HepG2 (cell line): Measurements from ENCODE around the gene KCNK2. TPM values are rescaled to one million over a fixed set of nuclear protein-coding genes. Genes with fewer than 3 reads are reported as not detected.

Experiments
- ATAC-seq: fragments of 200-7000 bp; cut with Tn5 transposase; 3 replicates; pipeline ENCODE4 v1.9.1; 2020; ENCODE audit warnings: mild to moderate bottlenecking, moderate library complexity
- BruUV-seq: library from RNA; stranded (reverse); fragments of 400-500 nt; replicated peaks from 2 replicates; lab custom pipeline; 2021; lab: Mats Ljungman, UMichigan
- CTCF ChIA-PET: fragments of 300-600 bp; formaldehyde crosslinking; extraction: SDS; loops from one replicate; lab custom pipeline; 2021; ENCODE audit warnings: low total read pairs, inconsistent platforms, low intra/inter-chr PET ratio; lab: Yijun Ruan, JAX
- POLR2A ChIA-PET: fragments of 350-600 bp; sonication (Branson Sonifier 250); formaldehyde crosslinking; loops from one replicate; lab custom pipeline; 2020; ENCODE audit warnings: antibody characterized with exemption, inconsistent platforms; lab: Yijun Ruan, JAX
- DNase-seq: peaks from one replicate; pipeline ENCODE4 v3.0.0-alpha.2; 2015; ENCODE audit warnings: low spot score
- FAIRE-seq: peaks from 3 replicates; lab custom pipeline; 2011; peaks lifted over from hg19 to GRCh38; lab: Jason Lieb, UNC
- H2AFZ ChIP-seq: one replicate; pipeline ENCODE4 v1.6.1; 2011; ENCODE audit warnings: low read length, inconsistent platforms
- H3K27ac ChIP-seq: fragments of 300-600 bp; 3 replicates; pipeline ENCODE4 v1.8.0; 2011; ENCODE audit warnings: mixed run types, mild to moderate bottlenecking, mixed read lengths, low read length, inconsistent platforms; ENCODE audit not compliant: insufficient read depth; ENCODE audit errors: extremely low read length
- H3K27me3 ChIP-seq, 2 experiments: fragments of 200-600 bp in 1 of 2; 2 replicates in 1 of 2; 3 replicates in 1 of 2; pipeline versions ENCODE4 v1.6.0 to v1.8.0; 2011; ENCODE audit warnings: low read length in 2 of 2, mild to moderate bottlenecking in 2 of 2, moderate library complexity in 2 of 2, inconsistent platforms in 1 of 2; ENCODE audit not compliant: insufficient read depth in 2 of 2, control insufficient read depth in 1 of 2
- H3K36me3 ChIP-seq, 2 experiments: fragments of 200-600 bp in 1 of 2; replicated peaks in 1 of 2; 2 replicates in 1 of 2; 3 replicates in 1 of 2; pipeline versions ENCODE4 v1.5.1 to v1.8.0; 2011; ENCODE audit warnings: low read length in 2 of 2, inconsistent platforms in 1 of 2; ENCODE audit not compliant: insufficient read depth in 2 of 2, control insufficient read depth in 1 of 2
- H3K4me1 ChIP-seq: 2 replicates; pipeline ENCODE4 v1.5.1; 2012; ENCODE audit warnings: low read length, inconsistent platforms; ENCODE audit not compliant: insufficient read depth
- H3K4me2 ChIP-seq: 2 replicates; pipeline ENCODE4 v1.6.0; 2011; ENCODE audit warnings: low read depth, low read length, inconsistent platforms
- H3K4me3 ChIP-seq, 3 experiments: fragments of 200-600 bp in 1 of 3; sonication (generic), shearing (Covaris generic) in 1 of 3; replicated peaks in 1 of 3; 2 replicates each; pipeline ENCODE4 v1.5.1; 2011 to 2016; ENCODE audit warnings: low read length in 3 of 3, inconsistent platforms in 2 of 3, low read depth in 2 of 3, mild to moderate bottlenecking in 2 of 3, control low read depth in 1 of 3, mixed read lengths in 1 of 3; ENCODE audit not compliant: insufficient read depth in 1 of 3
- H3K79me2 ChIP-seq: one replicate; pipeline ENCODE4 v1.6.1; 2011; ENCODE audit warnings: low read length, inconsistent platforms; ENCODE audit not compliant: insufficient read depth
- H3K9ac ChIP-seq: 2 replicates; pipeline ENCODE4 v1.6.0; 2011; ENCODE audit warnings: mild to moderate bottlenecking, low read depth, low read length, inconsistent platforms; ENCODE audit not compliant: insufficient read depth
- H3K9me3 ChIP-seq: 2 replicates; pipeline ENCODE4 v1.5.1; 2012; ENCODE audit warnings: mild to moderate bottlenecking, low read length
- H4K20me1 ChIP-seq: 2 replicates; pipeline ENCODE4 v1.6.0; 2011; ENCODE audit warnings: inconsistent platforms, mild to moderate bottlenecking, low read length, moderate library complexity; ENCODE audit not compliant: insufficient read depth
- ATF1 ChIP-seq: IDR thresholded peaks from 2 replicates; pipeline ENCODE4 v1.6.1; 2016; ENCODE audit warnings: mild to moderate bottlenecking, control low read depth
- FOXK2 ChIP-seq: fragments of 450-650 bp; IDR thresholded peaks from 2 replicates; pipeline ENCODE4 v1.6.1; 2016
- HNRNPH1 ChIP-seq: fragments of 200-400 bp; formaldehyde crosslinking; optimal IDR thresholded peaks from 2 replicates; pipeline ENCODE3; 2017; ENCODE audit warnings: mild to moderate bottlenecking, low read depth, low read length
- HNRNPUL1 ChIP-seq: fragments of 200-400 bp; formaldehyde crosslinking; IDR thresholded peaks from 2 replicates; pipeline ENCODE4 v1.6.1; 2017; ENCODE audit warnings: low read depth, mild to moderate bottlenecking, low read length, moderate library complexity
- NFE2 ChIP-seq: sonication (generic); formaldehyde crosslinking; IDR thresholded peaks from 2 replicates; pipeline ENCODE4 v1.4.0; 2020; ENCODE audit warnings: missing genetic modification reagents
- NFE2L2 ChIP-seq: fragments of 150-350 bp; IDR thresholded peaks from 2 replicates; pipeline ENCODE4 v1.6.1; 2014; ENCODE audit warnings: low read length
- RXRB ChIP-seq: IDR thresholded peaks from 2 replicates; pipeline ENCODE4 v1.6.1; 2016; ENCODE audit warnings: borderline replicate concordance, missing genetic modification reagents, missing compliant biosample characterization
- SYNCRIP ChIP-seq: fragments of 200-400 bp; formaldehyde crosslinking; IDR thresholded peaks from 2 replicates; pipeline ENCODE4 v1.6.1; 2018; ENCODE audit warnings: mild to moderate bottlenecking, low read depth, low read length; ENCODE audit not compliant: insufficient read depth
- ZBTB21 ChIP-seq: sonication (generic); formaldehyde crosslinking; IDR thresholded peaks from 2 replicates; pipeline ENCODE4 v1.4.0; 2020; ENCODE audit warnings: missing genetic modification reagents
- ZBTB39 ChIP-seq: sonication (generic); formaldehyde crosslinking; IDR thresholded peaks from 2 replicates; pipeline ENCODE4 v1.5.0; 2020; ENCODE audit warnings: missing genetic modification reagents
- ZBTB4 ChIP-seq: sonication (generic); formaldehyde crosslinking; IDR thresholded peaks from 2 replicates; pipeline ENCODE4 v1.4.0; 2020; ENCODE audit warnings: missing genetic modification reagents, mild to moderate bottlenecking, borderline replicate concordance
- ZFP41 ChIP-seq: sonication (generic); formaldehyde crosslinking; IDR thresholded peaks from 2 replicates; pipeline ENCODE4 v1.4.0; 2020; ENCODE audit warnings: mild to moderate bottlenecking, missing genetic modification reagents, borderline replicate concordance
- ZMYM3 ChIP-seq: sonication (generic); formaldehyde crosslinking; IDR thresholded peaks from 2 replicates; pipeline ENCODE4 v1.5.1; 2020; ENCODE audit warnings: mild to moderate bottlenecking, missing genetic modification reagents
- ZNF207 ChIP-seq: fragments of 450-650 bp; IDR thresholded peaks from 2 replicates; pipeline ENCODE4 v1.6.1; 2016; ENCODE audit warnings: antibody characterized with exemption, borderline replicate concordance
- ZNF501 ChIP-seq: sonication (generic); formaldehyde crosslinking; IDR thresholded peaks from 2 replicates; pipeline ENCODE4 v1.5.1; 2020; ENCODE audit warnings: mild to moderate bottlenecking, moderate library complexity, missing genetic modification reagents
- WGBS: methylation state at CpG from one replicate; pipeline ENCODE4 v1.1.6; 2017; ENCODE audit warnings: low lambda C conversion rate; 5-methylcytosine and 5-hydroxymethylcytosine counted together
- in situ Hi-C: cut with HindIII; loops from 2 replicates; pipeline ENCODE4 v1.10.0; 2017; ENCODE audit warnings: low pct_unique_long_range_greater_than_20kb; ENCODE audit not compliant: extremely low pct_ligation_motif_present
- intact Hi-C: fragments of 100-400 bp; cut with micrococcal nuclease; formaldehyde crosslinking; loops from one replicate; pipeline ENCODE4 v1.10.0; 2022; ENCODE audit not compliant: unreplicated experiment
- polyA plus RNA-seq, 8 experiments: library from polyadenylated mRNA; depleted of rRNA in 3 of 8; stranded (reverse) in 7 of 8; unstranded in 1 of 8; fragments of >200 nt; fragmentation: Illumina TruSeq in 4 of 8; extraction: Trizol in 4 of 8; gene quantifications; 2 replicates each; pipeline versions ENCODE4 v1.2.1 to v1.2.3, GENCODE V29; 2011 to 2016; ENCODE audit warnings: low read depth in 4 of 8, missing spikeins in 1 of 8, mixed read lengths in 1 of 8; ENCODE audit not compliant: insufficient read depth in 1 of 8
- total RNA-seq, 5 experiments: library from RNA; depleted of rRNA; stranded (reverse); fragments of >200 nt; fragmentation: Illumina TruSeq; extraction: Trizol; gene quantifications; 2 replicates each; pipeline ENCODE4 v1.2.3, GENCODE V29; 2016; ENCODE audit warnings: low read depth in 1 of 5

The KCNK2 gene
- total and polyA plus RNA-seq, 2 of the 13 experiments (the other 11 are each of a cell fraction or from before 2014, with no cell fraction given): not detected

- CTCF ChIA-PET: no interaction called here
- Histone ChIP-seq H3K4me3 (no peak overlapping the region), H3K27ac (no peak overlapping the region), H3K79me2 (no peaks in the 10 kb centered on the region), H2AFZ (no peak overlapping the region), H3K36me3 (no peaks in the 10 kb centered on the region), H4K20me1 (no peaks in the 10 kb centered on the region; the same call in 1 of the 2 replicates), H3K9ac (no peak overlapping the region), H3K27me3 (peaks cover 0 to 3% of the 10 kb centered on the region in 2 experiments; a peak in 1 of 5 replicates), H3K9me3 (no peaks in the 10 kb centered on the region), H3K4me2 (no peak overlapping the region), H3K4me1 (no peaks in the 10 kb centered on the region)
- 5% methylated on average over 5 of the region's 5 CpGs for WGBS
- BruUV-seq: no TSS peak
- POLR2A ChIA-PET: no interaction called here
- in situ Hi-C loops (no loop called here), intact Hi-C loops (no loop called here)
- FAIRE-seq: no peak
- ATAC-seq: no peak
- DNase-seq: no peak
- no peak for TF ChIP-seq RXRB (CRISPR knock-in tag)
These were observed 18.2 kb upstream of the KCNK2 start for GRCh38 chr1:215064327-215064726.

- no peaks in the 10 kb centered on the region for H3K36me3 ChIP-seq
- in situ Hi-C loops: no loop called here
- no peak overlapping the region for H3K4me3 ChIP-seq
- no peak overlapping the region for H3K27ac ChIP-seq
- ChIA-PET CTCF (no interaction called here), POLR2A (no interaction called here)
- DNase-seq (no peak), FAIRE-seq (no peak), ATAC-seq (no peak)
- H3K9ac ChIP-seq: no peak overlapping the region
- H3K79me2 ChIP-seq: no peaks in the 10 kb centered on the region
- intact Hi-C loops: no loop called here
- no peaks in the 10 kb centered on the region for H3K27me3 ChIP-seq
- H3K9me3 ChIP-seq: no peaks in the 10 kb centered on the region
- H4K20me1 ChIP-seq: no peaks in the 10 kb centered on the region
- no TSS peak for BruUV-seq
- H3K4me1 ChIP-seq: no peaks in the 10 kb centered on the region
- H2AFZ ChIP-seq: no peak overlapping the region
- H3K4me2 ChIP-seq: no peak overlapping the region
- WGBS: 0% methylated on average over 1 of the region's 1 CpG
- TF ChIP-seq HNRNPH1 (no peak), FOXK2 (no peak), ATF1 (CRISPR knock-in tag) (no peak), ZMYM3 (CRISPR knock-in tag) (no peak), ZBTB21 (CRISPR knock-in tag) (no peak), ZBTB4 (CRISPR knock-in tag) (no peak), ZNF501 (no peak), ZFP41 (CRISPR knock-in tag) (no peak), SYNCRIP (no peak), HNRNPUL1 (no peak), ZNF207 (no peak), ZBTB39 (CRISPR knock-in tag) (no peak), NFE2 (CRISPR knock-in tag) (no peak), NFE2L2 (no peak)
These were observed 11.5 kb upstream of the KCNK2 start for GRCh38 chr1:215071078-215071477.
